ENCODE measurements around the gene PCDH9.
"Not testable (repeated sequence)": the region's sequence is repeated elsewhere in the genome, so short reads cannot be mapped to it uniquely, and the experiment has no call there.

The PCDH9 gene

GRCh38 chr13:66881170-66881569 lies 349.0 kb downstream of the PCDH9 start:
- not testable (repeated sequence) for DNase-seq

- DNase-seq, result no peak
Observed at GRCh38 chr13:66879988-66880387, 350.1 kb downstream of the PCDH9 start.

- no peak for DNase-seq
Observed at GRCh38 chr13:66875264-66875663, 354.9 kb downstream of the PCDH9 start.

GRCh38 chr13:66864627-66865026 lies 365.5 kb downstream of the PCDH9 start:
- no peak for DNase-seq

GRCh38 chr13:66860878-66861417 lies 369.2 kb downstream of the PCDH9 start:
- DNase-seq, result no peak

GRCh38 chr13:66859934-66860877 lies 369.9 kb downstream of the PCDH9 start:
- peak; percentile 35 for DNase-seq

- DNase-seq, result no peak
Observed at GRCh38 chr13:66859078-66859477, 371.1 kb downstream of the PCDH9 start.

GRCh38 chr13:66858163-66858562 lies 372.0 kb downstream of the PCDH9 start:
- no peak for DNase-seq

- no peak for DNase-seq
Observed at GRCh38 chr13:66855131-66855530, 375.0 kb downstream of the PCDH9 start.

- no peak for DNase-seq
Observed at GRCh38 chr13:66853564-66853963, 376.6 kb downstream of the PCDH9 start.

GRCh38 chr13:66849706-66850105 lies 380.4 kb downstream of the PCDH9 start:
- DNase-seq, result no peak

- no peak for DNase-seq
Observed at GRCh38 chr13:66847541-66847940, 382.6 kb downstream of the PCDH9 start.

GRCh38 chr13:66845393-66845792 lies 384.7 kb downstream of the PCDH9 start:
- no peak for DNase-seq

- no peak for DNase-seq
Observed at GRCh38 chr13:66844933-66845332, 385.2 kb downstream of the PCDH9 start.

GRCh38 chr13:66842766-66843165 lies 387.4 kb downstream of the PCDH9 start:
- DNase-seq, result no peak

GRCh38 chr13:66840621-66841020 lies 389.5 kb downstream of the PCDH9 start:
- DNase-seq, result no peak

GRCh38 chr13:66837246-66837645 lies 392.9 kb downstream of the PCDH9 start:
- no peak for DNase-seq

GRCh38 chr13:66835040-66835628 lies 395.0 kb downstream of the PCDH9 start:
- DNase-seq, result peak; percentile 67

GRCh38 chr13:66830940-66831716 lies 399.0 kb downstream of the PCDH9 start:
- DNase-seq, result no peak

- DNase-seq, result no peak
Observed at GRCh38 chr13:66829803-66830202, 400.3 kb downstream of the PCDH9 start.

- DNase-seq, result no peak
Observed at GRCh38 chr13:66826398-66826797, 403.7 kb downstream of the PCDH9 start.

- DNase-seq, result no peak
Observed at GRCh38 chr13:66821551-66821950, 408.6 kb downstream of the PCDH9 start.

- no peak for DNase-seq
Observed at GRCh38 chr13:66811455-66811854, 418.7 kb downstream of the PCDH9 start.
